H9 (cell line): ENCODE measurements around the gene WDR33. TPM values are rescaled to one million over a fixed set of nuclear protein-coding genes. Genes with fewer than 3 reads are reported as not detected.

Experiments
- DNase-seq: peaks from one replicate; pipeline ENCODE4 v3.0.0-alpha.2; 2017
- H2AFZ ChIP-seq: one replicate; pipeline ENCODE4 v1.6.1; 2013; ENCODE audit warnings: mild to moderate bottlenecking, low read length, control low read depth, moderate library complexity
- H2AK5ac ChIP-seq: 2 replicates; pipeline ENCODE4 v1.6.1; 2013; ENCODE audit warnings: low read length, control low read depth, mixed read lengths; ENCODE audit not compliant: insufficient read length
- H2BK120ac ChIP-seq: one replicate; pipeline ENCODE4 v1.6.1; 2013; ENCODE audit warnings: low read depth, mild to moderate bottlenecking, low read length, control low read depth, inconsistent platforms; ENCODE audit not compliant: poor library complexity, severe bottlenecking
- H2BK12ac ChIP-seq: 2 replicates; pipeline ENCODE4 v1.6.1; 2013; ENCODE audit warnings: low read length, control low read depth, mixed read lengths, low read depth; ENCODE audit not compliant: insufficient read length
- H2BK15ac ChIP-seq: 2 replicates; pipeline ENCODE4 v1.6.1; 2013; ENCODE audit warnings: low read depth, low read length, control low read depth
- H2BK20ac ChIP-seq: one replicate; pipeline ENCODE4 v1.6.1; 2013; ENCODE audit warnings: low read depth, mild to moderate bottlenecking, low read length, control low read depth, inconsistent platforms; ENCODE audit not compliant: poor library complexity, severe bottlenecking
- H2BK5ac ChIP-seq: 2 replicates; pipeline ENCODE4 v1.6.1; 2013; ENCODE audit warnings: low read length, control low read depth, mixed read lengths; ENCODE audit not compliant: insufficient read length
- H3K14ac ChIP-seq: 2 replicates; pipeline ENCODE4 v1.6.1; 2013; ENCODE audit warnings: low read length, control low read depth; ENCODE audit not compliant: insufficient read depth
- H3K18ac ChIP-seq: 2 replicates; pipeline ENCODE4 v1.6.1; 2013; ENCODE audit warnings: low read depth, mild to moderate bottlenecking, mixed read lengths, low read length, control low read depth; ENCODE audit not compliant: insufficient read length
- H3K23ac ChIP-seq: 2 replicates; pipeline ENCODE4 v1.6.1; 2013; ENCODE audit warnings: low read length, control low read depth, mixed read lengths, low read depth; ENCODE audit not compliant: insufficient read length
- H3K23me2 ChIP-seq: 2 replicates; pipeline ENCODE4 v1.6.1; 2013; ENCODE audit warnings: low read depth, mild to moderate bottlenecking, mixed read lengths, low read length, control low read depth; ENCODE audit not compliant: insufficient read length, poor library complexity, severe bottlenecking
- H3K27ac ChIP-seq: 2 replicates; pipeline ENCODE4 v1.5.1; 2013; ENCODE audit warnings: low read length, control low read depth, mixed read lengths, low read depth; ENCODE audit not compliant: insufficient read length
- H3K27me3 ChIP-seq: 2 replicates; pipeline ENCODE4 v1.6.1; 2013; ENCODE audit warnings: low read length, control low read depth, inconsistent platforms; ENCODE audit not compliant: insufficient read depth
- H3K4ac ChIP-seq: 2 replicates; pipeline ENCODE4 v1.6.1; 2013; ENCODE audit warnings: low read depth, mild to moderate bottlenecking, control low read depth, inconsistent platforms, low read length, moderate library complexity
- H3K4me1 ChIP-seq: 2 replicates; pipeline ENCODE4 v1.6.1; 2013; ENCODE audit warnings: low read length, control low read depth, inconsistent platforms; ENCODE audit not compliant: insufficient read depth
- H3K4me2 ChIP-seq: 2 replicates; pipeline ENCODE4 v1.6.1; 2013; ENCODE audit warnings: low read length, control low read depth, mixed read lengths; ENCODE audit not compliant: insufficient read length, insufficient read depth
- H3K56ac ChIP-seq: 2 replicates; pipeline ENCODE4 v1.6.1; 2013; ENCODE audit warnings: low read depth, mild to moderate bottlenecking, mixed read lengths, low read length, control low read depth; ENCODE audit not compliant: insufficient read length
- H3K79me1 ChIP-seq: 2 replicates; pipeline ENCODE4 v1.6.1; 2013; ENCODE audit warnings: low read depth, mild to moderate bottlenecking, moderate library complexity, low read length, control low read depth, inconsistent platforms; ENCODE audit not compliant: insufficient read depth, poor library complexity, severe bottlenecking
- H3K79me2 ChIP-seq: 2 replicates; pipeline ENCODE4 v1.6.1; 2013; ENCODE audit warnings: low read length, control low read depth, inconsistent platforms; ENCODE audit not compliant: insufficient read depth
- H3K9ac ChIP-seq: 2 replicates; pipeline ENCODE4 v1.6.1; 2013; ENCODE audit warnings: low read length, control low read depth, mixed read lengths; ENCODE audit not compliant: insufficient read length; ENCODE audit errors: extremely low read depth
- H3K9me3 ChIP-seq: one replicate; pipeline ENCODE4 v1.6.1; 2013; ENCODE audit warnings: low read depth, low read length, inconsistent platforms; ENCODE audit not compliant: control insufficient read depth
- H3T11ph ChIP-seq: one replicate; pipeline ENCODE4 v1.6.1; 2013; ENCODE audit warnings: mild to moderate bottlenecking, low read length, control low read depth, inconsistent platforms
- H4K20me1 ChIP-seq: one replicate; pipeline ENCODE4 v1.6.1; 2013; ENCODE audit not compliant: control insufficient read depth, insufficient read length, insufficient read depth
- H4K5ac ChIP-seq: 2 replicates; pipeline ENCODE4 v1.6.1; 2013; ENCODE audit warnings: low read depth, mild to moderate bottlenecking, mixed read lengths, low read length, control low read depth; ENCODE audit not compliant: insufficient read length
- H4K8ac ChIP-seq: replicated peaks from 2 replicates; pipeline ENCODE4 v1.6.1; 2013; ENCODE audit warnings: low read length, control low read depth, mixed read lengths, low read depth; ENCODE audit not compliant: insufficient read length
- H4K91ac ChIP-seq: 2 replicates; pipeline ENCODE4 v1.6.1; 2013; ENCODE audit warnings: low read depth, mild to moderate bottlenecking, moderate library complexity, mixed read lengths, low read length, control low read depth; ENCODE audit not compliant: insufficient read length
- H3K27ac Mint-ChIP-seq, 3 experiments: 2 replicates in 2 of 3; 3 replicates in 1 of 3; pipeline ENCODE4 v1.8.0; 2020 to 2021; ENCODE audit warnings: mixed read lengths in 3 of 3, mild to moderate bottlenecking in 1 of 3, moderate library complexity in 1 of 3
- H3K27me3 Mint-ChIP-seq: 2 replicates; pipeline ENCODE4 v1.8.0; 2021; ENCODE audit warnings: low read depth, mild to moderate bottlenecking, moderate library complexity, mixed read lengths
- H3K36me3 Mint-ChIP-seq, 3 experiments: 2 replicates in 2 of 3; 3 replicates in 1 of 3; pipeline ENCODE4 v1.8.0; 2020 to 2021; ENCODE audit warnings: low read depth in 3 of 3, mixed read lengths in 3 of 3; ENCODE audit not compliant: insufficient read depth in 1 of 3
- H3K4me1 Mint-ChIP-seq, 2 experiments: 2 replicates each; pipeline ENCODE4 v1.8.0; 2020; ENCODE audit warnings: mixed read lengths in 2 of 2
- H3K4me3 Mint-ChIP-seq, 2 experiments: 2 replicates in 1 of 2; 3 replicates in 1 of 2; pipeline ENCODE4 v1.8.0; 2020 to 2021; ENCODE audit warnings: mild to moderate bottlenecking in 2 of 2, mixed read lengths in 2 of 2, moderate library complexity in 1 of 2
- H3K9me3 Mint-ChIP-seq, 2 experiments: 2 replicates in 1 of 2; 3 replicates in 1 of 2; pipeline ENCODE4 v1.8.0; 2020; ENCODE audit warnings: mild to moderate bottlenecking in 2 of 2, mixed read lengths in 2 of 2, moderate library complexity in 1 of 2
- CTCF ChIP-seq: fragments of 200-600 bp; sonication (generic); conservative IDR thresholded peaks from 3 replicates; pipeline ENCODE4 v1.8.0; 2021; ENCODE audit warnings: antibody characterized with exemption, mild to moderate bottlenecking
- total RNA-seq: library from RNA; stranded (reverse); gene quantifications from 2 replicates; pipeline ENCODE4 v1.2.1, GENCODE V29; 2021

The WDR33 gene
- total RNA-seq, 1 experiment from 2014 or later: 86.0 TPM

GRCh38 chr2:127783101-127783500 lies 27.9 kb downstream of the WDR33 start:
- no peak overlapping the region for H3K14ac ChIP-seq
- H2AK5ac ChIP-seq: no peak overlapping the region
- H3K79me2 ChIP-seq: peaks cover 12% of the 10 kb centered on the region; the same call in 1 of the 2 replicates
- no peaks in the 10 kb centered on the region for H4K20me1 ChIP-seq
- H3K18ac ChIP-seq: no peak overlapping the region
- H3K27ac ChIP-seq: no peak overlapping the region
- Mint-ChIP-seq H3K27ac (no peak overlapping the region), H3K27me3 (no peaks in the 10 kb centered on the region), H3K9me3 (peaks cover 2 to 5% of the 10 kb centered on the region in 2 experiments; a peak in 3 of 5 replicates), H3K36me3 (peaks cover 9 to 19% (median 12%) of the 10 kb centered on the region in 3 experiments; a peak in 6 of 7 replicates), H3K4me1 (peaks cover 5 to 6% of the 10 kb centered on the region in 2 experiments; a peak in 1 of 4 replicates), H3K4me3 (no peak overlapping the region)
- no peak overlapping the region for H4K8ac ChIP-seq
- no peak overlapping the region for H4K91ac ChIP-seq
- H3K9me3 ChIP-seq: no peaks in the 10 kb centered on the region
- no peak overlapping the region for H3K23ac ChIP-seq
- no peak for TF ChIP-seq CTCF
- H3K79me1 ChIP-seq: peaks cover 9% of the 10 kb centered on the region
- H3K27me3 ChIP-seq: no peaks in the 10 kb centered on the region
- H3K4ac ChIP-seq: no peak overlapping the region
- H2BK5ac ChIP-seq: no peak overlapping the region
- H3K4me2 ChIP-seq: no peak overlapping the region
- H2BK15ac ChIP-seq: no peak overlapping the region
- DNase-seq: no peak
- no peak overlapping the region for H4K5ac ChIP-seq
- no peak overlapping the region for H3K56ac ChIP-seq
- H3T11ph ChIP-seq: no peak overlapping the region
- no peak overlapping the region for H2BK20ac ChIP-seq
- H2BK120ac ChIP-seq: no peak overlapping the region
- no peak overlapping the region for H2BK12ac ChIP-seq
- H3K23me2 ChIP-seq: no peaks in the 10 kb centered on the region
- H3K9ac ChIP-seq: no peak overlapping the region
- H2AFZ ChIP-seq: no peak overlapping the region
- no peaks in the 10 kb centered on the region for H3K4me1 ChIP-seq
